HG02798 (cell line): ENCODE data around the gene RNF150.

Experiments
- ATAC-seq: cut with Tn5 transposase; IDR thresholded peaks from one replicate; pipeline ENCODE4 v1.9.1; 2021; ENCODE audit warnings: mild to moderate bottlenecking; ENCODE audit not compliant: unreplicated experiment, poor library complexity

The RNF150 gene

DNA sequence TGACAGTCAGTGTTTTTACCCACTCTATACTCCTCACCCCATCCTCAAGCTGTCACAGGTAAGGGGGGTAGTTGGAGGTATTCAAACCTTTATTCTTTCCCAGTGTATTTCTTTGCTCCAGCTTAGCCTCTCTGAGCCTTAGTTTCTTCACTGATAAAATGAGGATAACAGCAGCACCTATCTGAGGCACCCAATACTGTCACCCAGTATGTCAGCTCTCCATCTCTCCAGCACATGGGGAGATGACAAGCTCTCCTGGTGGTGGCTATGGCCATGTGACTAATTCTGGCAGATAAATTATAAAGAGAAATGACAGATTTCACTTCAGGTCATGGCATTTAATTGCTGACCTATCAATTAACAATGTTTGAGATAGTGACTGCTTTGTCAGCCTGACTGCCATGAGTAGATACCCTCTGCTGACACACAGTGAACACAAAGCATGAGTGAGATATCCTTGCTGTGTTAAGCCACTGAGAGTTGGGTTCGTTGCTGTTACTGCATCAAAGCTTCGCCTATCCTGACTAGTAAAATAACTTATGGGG, 200.7 kb downstream of the RNF150 start:
- ATAC-seq: no peak

- no peak for ATAC-seq
Observed at GRCh38 chr4:140931911-140932310, 201.4 kb downstream of the RNF150 start.

- no peak for ATAC-seq
Observed at GRCh38 chr4:140930557-140930956, 202.7 kb downstream of the RNF150 start.

DNA sequence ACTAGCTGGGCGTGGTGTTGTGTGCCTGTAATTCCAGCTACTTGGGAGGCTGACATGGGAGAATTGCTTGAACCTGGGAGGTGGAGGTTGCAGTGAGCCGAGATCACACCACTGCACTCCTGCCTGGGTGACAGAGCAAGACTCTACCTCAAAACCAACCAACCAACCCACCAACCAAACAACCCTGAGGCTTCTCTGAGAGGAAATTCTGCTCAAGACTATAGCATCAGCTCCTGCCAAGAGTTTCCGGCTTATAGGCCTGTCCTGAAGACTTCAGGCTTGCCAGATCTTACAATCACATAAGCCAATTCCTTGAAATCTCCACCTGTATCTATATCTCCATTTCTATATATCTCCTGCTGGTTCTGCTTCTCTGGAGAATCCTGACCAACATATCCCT, 203.3 kb downstream of the RNF150 start:
- ATAC-seq: no peak

DNA sequence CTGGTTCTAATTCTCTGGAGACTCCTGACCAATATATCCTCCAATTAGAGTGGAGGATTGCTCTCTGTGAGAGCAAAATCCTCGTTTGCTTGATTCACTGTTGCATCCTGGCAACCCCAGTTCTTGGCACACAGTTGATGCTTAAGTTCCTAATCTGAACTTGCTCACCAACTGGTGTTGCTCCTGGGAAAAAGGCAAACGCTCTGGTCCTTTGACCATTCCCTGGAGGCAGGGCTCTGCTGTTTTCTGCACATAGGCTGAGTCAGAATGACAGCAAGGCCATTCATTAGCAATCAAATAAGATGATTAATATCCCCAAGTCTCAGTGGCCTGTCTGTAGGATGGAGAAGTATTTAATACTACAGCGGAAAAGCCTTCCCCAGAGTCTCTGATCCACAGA, 204.4 kb downstream of the RNF150 start:
- no peak for ATAC-seq

DNA sequence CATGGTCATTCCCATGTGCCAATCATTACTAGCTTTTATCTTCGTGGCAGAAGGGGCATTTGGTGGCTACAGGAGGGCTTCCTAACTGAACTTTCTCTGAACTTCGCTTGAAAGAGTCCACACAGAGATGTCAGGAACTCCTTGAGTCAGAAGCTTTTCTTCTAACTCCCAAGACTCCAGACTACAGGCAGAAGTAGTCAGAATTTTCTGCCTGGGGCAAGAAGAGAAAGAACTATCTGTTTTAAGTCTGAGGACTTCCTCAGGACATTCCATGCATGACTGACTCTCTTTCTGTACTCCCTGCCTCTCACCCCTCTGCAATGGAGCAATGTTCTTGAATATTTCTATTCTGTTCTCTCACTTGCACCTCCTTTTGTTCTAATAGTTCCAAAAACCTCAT, 206.6 kb downstream of the RNF150 start:
- no peak for ATAC-seq

- ATAC-seq: no peak
Observed at GRCh38 chr4:140925417-140925816, 207.9 kb downstream of the RNF150 start.

- ATAC-seq: no peak
Observed at GRCh38 chr4:140924761-140925392, 208.4 kb downstream of the RNF150 start.

- ATAC-seq: no peak
Observed at GRCh38 chr4:140906993-140907962, 226.0 kb downstream of the RNF150 start.

DNA sequence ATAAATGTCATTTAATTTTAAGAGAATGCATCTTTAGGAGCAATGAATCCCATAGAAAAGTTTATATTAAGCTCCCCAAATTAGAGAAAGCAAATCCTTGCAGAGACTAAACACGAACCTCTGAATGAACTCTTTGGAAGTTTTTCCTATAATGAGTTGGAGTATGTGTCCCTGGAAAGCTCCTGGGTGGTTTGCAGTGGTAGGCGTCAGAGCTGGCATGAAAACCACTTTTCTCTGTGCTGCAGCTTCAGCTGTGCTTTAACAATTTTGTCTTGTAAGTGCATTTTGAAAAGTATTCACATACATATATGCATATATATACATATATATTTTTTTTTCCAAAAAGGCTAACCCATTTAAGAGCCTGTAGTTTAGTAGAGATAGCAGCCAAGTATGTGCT, 228.4 kb downstream of the RNF150 start:
- ATAC-seq: no peak

- no peak for ATAC-seq
Observed at GRCh38 chr4:140903522-140904475, 229.5 kb downstream of the RNF150 start.

DNA sequence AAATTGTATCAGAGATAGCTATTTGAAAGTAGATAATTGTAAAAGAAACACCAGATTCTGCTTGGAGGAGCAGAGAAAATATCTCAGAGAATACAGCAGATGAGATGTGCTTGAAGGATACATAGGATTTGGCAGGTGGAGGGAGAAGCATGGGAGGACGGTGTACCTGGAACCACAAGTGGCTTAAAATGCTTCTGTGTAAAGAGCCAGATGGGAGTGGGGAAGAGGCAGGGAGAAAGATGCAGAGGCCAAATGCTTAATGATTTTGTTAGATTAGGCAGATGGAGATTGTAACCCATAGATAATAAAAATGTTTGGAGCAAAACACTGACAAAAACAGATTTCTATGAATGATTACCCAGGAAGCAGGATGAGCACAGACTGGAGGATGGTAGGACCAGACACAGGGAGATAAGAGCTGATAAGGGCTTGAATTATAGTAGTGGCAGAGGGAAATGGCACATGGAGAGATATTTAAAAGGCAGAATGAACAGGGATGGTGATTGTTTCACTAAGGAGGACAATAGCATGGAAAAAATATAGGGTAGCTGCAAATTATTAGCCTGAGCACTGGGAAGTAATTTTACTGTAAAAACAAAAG, 231.4 kb downstream of the RNF150 start:
- ATAC-seq: no peak

DNA sequence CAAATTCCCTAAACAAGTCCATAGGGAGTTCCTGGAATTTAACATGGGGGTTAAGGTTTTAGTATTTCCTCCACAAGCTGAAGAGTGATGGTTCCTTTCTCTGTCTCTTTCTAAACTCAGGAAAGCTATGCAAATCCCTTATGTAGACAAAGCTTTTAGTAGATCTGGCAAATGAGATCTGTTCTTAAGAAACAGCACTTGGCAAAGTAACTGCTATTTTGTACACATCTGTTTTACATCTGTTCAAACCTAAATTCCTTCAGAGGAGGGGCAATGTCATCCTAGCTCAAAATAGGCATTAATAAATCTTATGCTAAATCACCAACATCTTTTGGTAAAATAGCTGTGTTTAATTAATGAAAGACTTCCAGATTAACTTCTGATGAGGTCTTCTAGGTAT, 239.3 kb downstream of the RNF150 start:
- ATAC-seq: no peak

DNA sequence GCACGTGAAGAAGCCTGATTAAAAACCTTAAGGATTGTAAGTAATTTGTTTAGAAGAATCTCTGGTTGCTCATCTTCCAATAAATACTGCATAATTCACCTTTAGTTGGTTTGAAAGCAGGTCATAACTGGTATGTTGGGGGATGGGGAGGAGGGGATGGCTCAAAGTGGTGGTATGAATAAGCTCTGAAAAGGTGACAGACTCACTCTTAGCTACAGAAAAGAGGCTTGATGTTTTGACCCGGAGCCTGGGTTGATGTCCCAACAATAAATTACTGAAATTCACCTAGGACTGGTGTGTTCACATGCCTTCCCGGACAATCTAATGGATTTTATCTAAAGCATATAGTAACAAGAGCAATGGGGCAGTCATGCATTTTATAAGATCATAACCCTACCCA, 245.2 kb downstream of the RNF150 start:
- no peak for ATAC-seq

GRCh38 chr4:140887467-140887866, 245.8 kb downstream of the RNF150 start:
- no peak for ATAC-seq

DNA sequence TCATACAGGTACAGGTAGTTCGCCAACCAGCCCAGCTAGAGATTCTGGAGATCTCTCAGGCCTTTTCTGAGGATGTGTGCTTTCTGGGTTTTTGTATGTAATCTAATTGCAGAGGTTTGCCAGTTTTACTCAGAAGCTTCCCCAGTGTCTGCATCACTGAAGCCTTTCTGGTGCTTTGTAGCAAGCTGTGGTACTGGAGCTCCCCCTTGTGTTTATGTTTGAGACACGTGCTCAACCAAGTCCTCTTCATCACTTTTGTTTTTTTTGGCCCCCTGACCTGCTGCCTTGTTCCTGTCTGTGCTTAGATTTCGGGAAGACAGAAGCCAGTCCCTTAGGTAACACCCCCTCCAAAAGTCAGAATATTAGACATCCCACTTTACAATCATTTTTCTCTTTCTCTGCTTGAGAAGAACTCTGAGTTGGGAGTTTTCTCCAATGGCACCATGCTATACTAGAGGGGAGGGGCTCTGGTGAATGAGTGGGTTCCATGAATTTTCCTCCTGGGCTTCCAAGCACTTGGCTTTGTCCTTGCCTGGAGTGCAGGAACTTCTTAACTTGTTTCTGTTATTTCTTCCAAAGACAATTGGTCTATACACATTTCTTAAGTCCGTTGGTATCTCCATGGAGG, 248.7 kb downstream of the RNF150 start:
- peak; percentile 96 for ATAC-seq

DNA sequence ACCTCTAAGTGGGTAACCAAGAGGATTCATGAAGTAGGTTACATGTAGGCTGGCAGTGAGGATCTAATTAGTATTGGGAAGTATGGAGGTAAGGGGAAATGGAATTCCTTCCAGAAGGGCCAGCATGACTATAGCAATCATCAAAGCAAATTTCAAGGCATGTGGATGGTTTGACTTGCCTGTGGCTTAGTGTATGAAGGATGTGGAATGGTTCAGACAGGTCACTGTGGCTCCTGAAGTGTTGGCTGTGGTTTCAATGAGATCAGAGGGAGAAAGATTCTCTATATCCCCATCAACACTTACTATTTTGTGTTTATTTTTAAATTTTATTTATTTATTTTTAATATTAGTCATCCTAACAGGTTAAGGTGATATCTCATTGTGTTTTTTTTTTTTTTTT, 255.5 kb downstream of the RNF150 start:
- ATAC-seq: no peak

- no peak for ATAC-seq
Observed at GRCh38 chr4:140876615-140877364, 256.5 kb downstream of the RNF150 start.
